ENCODE results near the gene G2E3.

G2E3 gene

GRCh38 chr14:30655658-30656057 lies 96.7 kb downstream of the G2E3 start:
- DNase-seq (ENCODE audit: low spot score), result no peak

GRCh38 chr14:30656190-30656632 lies 97.3 kb downstream of the G2E3 start:
- peak; percentile 49 for DNase-seq (ENCODE audit: low spot score)

- DNase-seq (ENCODE audit: low spot score), result no peak
Measured at GRCh38 chr14:30657050-30657449, 98.1 kb downstream of the G2E3 start.

- peak; percentile 10 for DNase-seq (ENCODE audit: low spot score)
Measured at GRCh38 chr14:30657606-30658163, 98.7 kb downstream of the G2E3 start.

- no peak for DNase-seq (ENCODE audit: low spot score)
Measured at GRCh38 chr14:30658645-30659044, 99.7 kb downstream of the G2E3 start.

GRCh38 chr14:30669594-30669993 lies 110.6 kb downstream of the G2E3 start:
- DNase-seq (ENCODE audit: low spot score), result no peak
